ENCODE measurements around the gene DDIAS.
"Not testable (repeated sequence)": the region's sequence is repeated elsewhere in the genome, so short reads cannot be mapped to it uniquely, and the experiment has no call there.

Gene DDIAS, protein sequence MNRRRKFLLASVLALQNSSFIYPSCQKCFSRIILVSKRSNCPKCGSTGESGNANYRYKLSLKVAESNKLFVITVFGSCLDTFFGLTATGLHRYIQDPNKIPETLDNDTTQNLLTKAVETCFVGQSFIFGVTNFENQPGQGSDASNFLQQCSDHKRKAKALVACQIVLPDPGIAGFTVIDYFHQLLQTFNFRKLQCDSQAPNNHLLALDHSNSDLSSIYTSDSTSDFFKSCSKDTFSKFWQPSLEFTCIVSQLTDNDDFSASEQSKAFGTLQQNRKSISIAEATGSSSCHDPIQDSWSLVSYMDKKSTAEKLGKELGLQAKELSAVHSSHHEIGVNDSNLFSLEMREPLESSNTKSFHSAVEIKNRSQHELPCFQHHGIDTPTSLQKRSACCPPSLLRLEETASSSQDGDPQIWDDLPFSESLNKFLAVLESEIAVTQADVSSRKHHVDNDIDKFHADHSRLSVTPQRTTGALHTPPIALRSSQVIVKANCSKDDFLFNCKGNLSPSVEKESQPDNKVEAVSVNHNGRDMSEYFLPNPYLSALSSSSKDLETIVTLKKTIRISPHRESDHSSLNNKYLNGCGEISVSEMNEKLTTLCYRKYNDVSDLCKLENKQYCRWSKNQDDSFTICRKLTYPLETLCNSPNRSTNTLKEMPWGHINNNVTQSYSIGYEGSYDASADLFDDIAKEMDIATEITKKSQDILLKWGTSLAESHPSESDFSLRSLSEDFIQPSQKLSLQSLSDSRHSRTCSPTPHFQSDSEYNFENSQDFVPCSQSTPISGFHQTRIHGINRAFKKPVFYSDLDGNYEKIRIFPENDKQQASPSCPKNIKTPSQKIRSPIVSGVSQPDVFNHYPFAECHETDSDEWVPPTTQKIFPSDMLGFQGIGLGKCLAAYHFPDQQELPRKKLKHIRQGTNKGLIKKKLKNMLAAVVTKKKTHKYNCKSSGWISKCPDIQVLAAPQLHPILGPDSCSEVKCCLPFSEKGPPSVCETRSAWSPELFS

DNA sequence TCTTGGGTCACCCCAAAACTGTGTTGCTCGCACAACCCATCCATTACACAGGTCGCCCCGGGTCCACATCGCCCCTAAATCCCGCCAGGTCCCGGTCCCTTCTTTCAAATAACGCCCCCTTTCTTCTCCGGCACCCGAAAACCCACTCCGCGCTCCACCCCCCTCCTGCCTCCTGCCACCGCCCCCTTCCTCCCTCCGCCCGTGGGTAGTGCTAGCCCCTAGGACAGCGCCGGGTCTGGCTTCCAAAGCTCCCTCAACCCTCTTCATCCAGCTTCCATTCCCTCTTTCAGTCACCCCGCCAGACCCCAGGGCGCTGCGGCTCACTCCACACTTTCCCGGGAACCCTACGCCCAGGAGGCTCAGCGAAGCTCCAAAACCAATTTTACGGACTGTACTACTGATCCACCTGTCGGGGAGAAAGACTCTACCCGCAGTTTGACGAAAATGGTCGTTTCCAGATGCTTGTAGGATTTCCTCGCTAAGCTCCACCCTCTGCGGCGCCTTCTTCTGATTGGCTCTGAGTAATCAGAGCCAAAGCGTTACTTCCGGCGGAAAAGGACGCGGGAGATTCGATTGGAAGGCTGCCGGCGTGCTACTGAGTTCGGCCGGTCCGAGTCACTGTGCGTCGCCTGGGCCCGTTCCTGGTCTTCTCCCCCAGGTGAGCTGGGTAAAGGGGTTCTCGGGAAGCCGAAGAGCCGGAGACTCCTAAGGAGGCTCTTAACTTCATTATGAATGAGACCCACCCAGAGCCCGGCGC, at the start of gene DDIAS:
DDIAS (plus strand) TSS at position 572 of the 757 bp plus-strand sequence. CDS start 13,003 bp downstream, outside the sequence.
- DNase-seq: peak; percentile 87 to 98 (median 95)
- intact Hi-C loops (cut with DNase I): loop anchor here (10.0 kb wide), 4 partner anchors 173 to 383 kb away; partner anchors contain the start of genes ANKRD42, CCDC90B, PCF11 and RAB30

DNA sequence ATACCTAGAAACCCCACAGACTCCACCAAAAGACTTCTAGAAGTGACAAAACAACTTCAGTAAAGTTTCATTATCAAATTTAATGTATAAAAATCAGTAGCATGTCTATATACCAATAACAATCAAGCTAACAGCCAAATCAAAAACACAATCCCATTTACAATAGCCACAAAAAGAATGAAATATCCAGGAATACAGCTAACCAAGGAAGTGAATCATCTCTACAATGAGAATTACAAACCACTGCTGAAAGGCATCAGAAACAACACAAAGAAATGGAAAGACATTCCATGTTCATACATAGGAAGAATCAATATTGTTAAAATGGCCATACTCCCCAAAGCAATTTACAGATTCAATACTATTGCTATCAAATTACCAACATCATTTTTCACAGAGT, 47.3 kb upstream of the DDIAS start:
- intact Hi-C loops (cut with DNase I): no loop called here
- no peak for DNase-seq

DNA sequence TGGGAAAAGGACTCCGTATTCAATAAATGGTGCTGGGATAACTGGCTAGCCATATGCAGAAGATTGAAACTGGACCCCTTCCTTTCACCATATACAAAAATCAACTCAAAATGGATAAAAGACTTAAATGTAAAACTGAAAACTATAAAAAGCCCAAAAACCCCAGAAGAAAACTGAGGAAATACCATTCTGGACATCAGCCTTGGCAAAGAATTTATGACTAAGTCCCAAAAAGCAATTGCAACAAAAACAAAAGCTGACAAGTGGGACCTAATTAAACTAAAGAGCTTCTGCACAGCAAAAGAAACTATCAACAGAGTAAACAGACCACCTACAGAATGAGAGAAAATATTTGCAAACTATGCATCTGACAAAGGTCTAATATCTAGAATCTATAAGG, 46.6 kb upstream of the DDIAS start:
- intact Hi-C loops (cut with DNase I); DNase-seq: not testable (repeated sequence)

DNA sequence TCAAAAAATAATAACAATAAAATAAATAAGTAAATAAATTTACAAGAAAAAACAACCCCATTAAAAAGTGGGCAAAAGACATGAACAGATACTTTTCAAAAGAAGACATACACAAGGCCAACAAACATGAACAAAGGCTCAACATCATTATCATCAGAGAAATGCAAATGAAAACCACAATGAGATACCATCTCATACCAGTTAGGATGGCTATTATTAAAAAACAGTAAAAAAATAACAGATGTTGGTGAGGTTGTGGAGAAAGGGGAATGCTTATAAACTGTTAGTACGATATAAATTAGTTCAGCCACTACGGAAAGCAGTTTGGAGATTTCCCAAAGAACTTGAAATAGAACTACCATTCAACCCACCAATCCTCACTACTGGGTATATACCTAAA, 45.9 kb upstream of the DDIAS start:
- intact Hi-C loops (cut with DNase I): no loop called here
- DNase-seq: no peak

DNA sequence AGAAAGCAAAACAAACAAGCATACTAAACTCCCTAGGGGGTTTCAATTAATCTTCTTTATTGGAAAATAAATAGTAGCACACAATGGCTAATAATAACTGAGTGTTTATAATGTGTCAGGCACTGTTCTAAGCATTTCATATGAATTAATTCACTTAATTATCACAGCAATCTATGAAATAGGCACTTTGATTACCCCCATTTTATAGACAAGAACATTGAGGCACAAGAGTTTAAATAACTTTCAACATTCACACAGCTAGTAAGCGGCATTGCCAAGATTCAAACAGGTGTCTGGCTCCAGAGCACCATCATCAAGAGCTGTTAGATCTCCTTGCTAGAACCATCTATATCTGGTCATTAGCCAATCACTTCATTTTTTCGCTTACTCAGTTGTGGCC, 44.4 kb upstream of the DDIAS start:
- no peak for DNase-seq
- intact Hi-C loops (cut with DNase I): no loop called here

DNA sequence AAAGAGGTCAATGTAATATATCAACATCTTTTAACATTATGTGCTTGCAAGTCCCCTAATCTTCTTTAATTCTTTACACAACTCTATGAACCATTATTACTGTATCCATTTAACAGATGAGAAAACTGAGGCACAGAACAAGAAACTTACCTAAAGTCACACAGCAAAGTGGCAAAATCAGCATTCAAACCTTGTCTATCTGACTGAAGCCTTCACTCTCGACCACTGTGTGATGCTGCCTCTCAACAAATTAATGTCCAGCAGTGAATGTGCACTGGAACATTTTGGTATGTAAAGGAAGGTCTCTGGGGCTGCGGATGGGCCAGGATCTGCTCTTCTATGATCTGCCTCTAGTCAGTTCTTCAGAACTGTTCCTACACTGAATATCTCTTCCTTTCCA, 43.4 kb upstream of the DDIAS start:
- peak in 3 of 42 donors; percentile 17 to 45 (median 24) for DNase-seq
- intact Hi-C loops (cut with DNase I): no loop called here

DNA sequence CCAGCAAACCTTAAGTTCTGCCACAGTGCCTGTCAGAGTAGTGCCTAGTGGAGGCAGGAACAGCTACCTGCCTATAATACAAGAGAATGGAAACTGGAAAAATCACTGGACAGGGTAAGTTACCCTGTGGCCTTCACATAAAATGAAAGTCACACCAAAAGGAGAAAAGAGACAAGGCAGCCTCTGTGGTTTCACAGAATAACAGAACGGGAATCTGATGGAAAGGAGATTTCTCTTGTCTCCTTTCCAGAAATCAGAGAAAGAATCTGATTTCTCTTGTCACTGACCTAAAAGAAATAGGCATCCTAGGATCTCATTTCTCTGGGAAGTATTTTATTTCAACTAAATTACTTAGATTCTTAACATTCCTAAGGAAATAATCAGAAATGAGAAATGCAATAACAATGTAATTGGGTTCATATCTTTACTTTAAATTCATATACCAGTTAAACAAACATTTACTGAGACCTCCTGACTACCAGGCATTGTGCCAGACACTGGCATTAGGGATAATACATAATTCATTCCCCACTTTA, 42.9 kb upstream of the DDIAS start:
- peak in 2 of 42 donors; percentile 12 to 31 for DNase-seq
- intact Hi-C loops (cut with DNase I): no loop called here

DNA sequence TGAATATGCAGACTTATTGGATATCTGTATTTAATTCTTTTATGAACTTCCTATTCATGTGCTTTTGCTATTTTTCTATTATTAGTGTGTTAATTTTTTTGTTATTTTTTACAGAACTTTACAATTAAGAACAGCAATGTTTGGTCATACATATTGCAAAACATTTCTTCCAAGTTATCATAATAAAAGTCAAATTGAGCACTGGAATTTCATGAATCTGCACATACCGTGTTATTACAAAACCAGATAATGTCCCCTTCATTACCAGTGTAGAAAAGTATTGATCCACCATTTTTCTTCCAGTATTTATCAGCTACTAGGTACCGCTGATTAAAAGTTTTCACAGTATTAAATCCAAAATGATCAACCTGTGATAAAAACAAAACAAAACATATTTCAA, 41.8 kb upstream of the DDIAS start:
- DNase-seq: no peak
- intact Hi-C loops (cut with DNase I): loop anchor here (5.0 kb wide), 1 partner anchor 127 kb away; the partner anchor contains the start of gene FAM181B

DNA sequence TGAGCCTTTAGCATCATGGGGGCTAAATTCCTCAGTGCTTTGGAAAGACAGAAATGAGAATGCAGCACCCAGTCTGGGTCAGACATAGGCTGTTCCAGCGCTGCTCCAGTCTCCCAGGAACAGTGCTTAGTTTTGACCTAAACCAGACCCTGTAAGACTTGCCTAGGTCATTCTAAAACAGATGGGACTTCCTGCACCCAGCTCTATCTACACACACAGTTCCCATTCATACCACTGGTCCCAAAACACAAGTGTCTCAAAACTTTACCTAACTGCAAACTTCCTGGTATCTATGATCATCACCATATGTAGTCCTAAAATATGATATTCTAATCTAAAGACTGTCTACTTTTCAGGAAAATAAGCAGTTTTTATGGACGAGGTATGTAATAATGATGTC, 39.2 kb upstream of the DDIAS start:
- DNase-seq: peak in 1 of 42 donors; percentile 18
- intact Hi-C loops (cut with DNase I): loop anchor here (5.0 kb wide), 1 partner anchor 130 kb away; the partner anchor contains the start of gene FAM181B

DNA sequence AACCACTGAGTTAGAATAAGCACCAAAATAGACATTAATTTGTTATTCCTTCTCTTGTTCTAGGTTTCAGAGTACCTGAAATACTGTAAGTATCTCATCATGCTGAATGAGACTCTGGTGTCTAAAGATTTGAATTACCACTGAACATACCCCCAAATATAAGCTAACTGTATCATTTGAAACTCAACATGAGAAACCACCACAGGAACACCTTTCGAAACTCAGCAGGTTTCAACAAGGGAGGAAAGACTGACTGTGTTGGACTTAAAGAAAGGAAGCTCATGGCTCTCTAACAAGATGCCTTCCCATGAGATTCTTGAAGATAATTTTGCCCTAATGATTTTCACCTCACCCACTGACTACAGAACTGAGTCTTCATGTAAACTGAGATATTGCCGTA, 38.3 kb upstream of the DDIAS start:
- intact Hi-C loops (cut with DNase I): loop anchor here (5.0 kb wide), 1 partner anchor 131 kb away; the partner anchor contains the start of gene FAM181B
- no peak for DNase-seq

DNA sequence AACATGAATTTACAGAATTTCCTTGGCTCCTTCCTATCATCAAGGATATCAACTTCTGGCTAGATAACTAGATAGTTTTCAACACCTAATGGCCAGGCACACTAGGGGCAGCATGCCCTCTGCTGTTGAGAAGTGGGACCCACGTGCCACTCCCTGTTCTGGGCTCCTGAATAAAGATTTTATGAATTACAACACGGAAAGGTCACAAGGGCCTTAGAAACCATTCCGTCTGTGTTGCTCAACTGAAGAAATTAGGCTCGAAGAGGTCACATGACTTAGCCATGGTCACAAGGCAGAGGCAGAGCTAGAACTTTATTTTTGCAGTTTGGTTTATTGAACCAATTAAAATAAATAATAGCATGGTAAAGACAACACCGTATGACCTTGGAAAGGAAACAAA, 37.3 kb upstream of the DDIAS start:
- intact Hi-C loops (cut with DNase I): loop anchor here (2.0 to 5.0 kb wide), 2 partner anchors 132 to 145 kb away; partner anchors contain the start of gene FAM181B
- peak; percentile 56 to 92 (median 82) for DNase-seq

DNA sequence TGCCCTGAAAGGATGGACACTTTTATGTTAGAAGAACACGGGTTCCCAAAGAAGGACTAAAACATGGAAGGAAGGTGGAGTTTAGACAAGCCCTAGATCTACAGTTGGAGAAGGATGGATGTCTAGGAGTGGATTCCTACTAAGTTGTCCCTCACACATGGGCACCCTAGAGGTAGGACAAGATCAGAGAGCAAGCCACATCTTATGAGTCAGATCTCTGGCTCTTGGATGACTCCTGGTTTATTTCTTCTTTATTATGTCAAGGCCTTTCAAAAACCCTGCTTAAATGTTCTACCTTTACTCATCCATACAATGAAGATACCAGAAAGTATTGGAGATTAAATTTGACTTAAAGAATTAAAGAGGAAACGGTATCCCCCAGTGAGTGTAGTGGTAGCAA, 35.7 kb upstream of the DDIAS start:
- no peak for DNase-seq
- intact Hi-C loops (cut with DNase I): loop anchor here (2.0 kb wide), 1 partner anchor 147 kb away; no protein-coding TSS in a partner anchor

DNA sequence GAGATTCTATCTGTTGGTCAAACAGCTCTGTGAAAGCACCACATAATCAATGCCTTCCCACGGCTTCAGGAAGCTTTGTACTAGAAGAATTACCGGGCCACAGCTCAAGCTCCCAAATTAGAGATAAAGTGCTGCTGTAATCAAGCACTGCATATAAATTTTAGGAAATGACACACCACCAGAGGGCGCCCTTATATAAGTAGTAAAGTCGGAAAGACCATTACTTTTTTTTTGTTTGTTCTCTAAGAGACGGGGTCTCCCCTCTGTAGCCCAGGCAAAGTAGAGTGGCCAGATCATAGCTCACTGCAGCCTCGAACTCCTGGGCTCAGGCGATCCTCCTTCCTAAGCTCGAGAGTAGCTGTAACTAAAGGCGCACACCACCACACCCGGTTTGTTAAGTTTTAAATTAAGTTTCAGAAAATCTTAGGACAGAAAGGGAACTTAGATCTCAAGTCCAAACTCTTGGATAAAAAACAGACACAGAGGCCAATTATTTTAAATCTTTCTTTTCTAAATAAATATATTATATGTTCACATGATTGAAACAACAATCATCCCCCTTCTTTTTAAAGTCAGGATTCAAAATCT, 33.9 kb upstream of the DDIAS start:
- intact Hi-C loops (cut with DNase I): no loop called here
- DNase-seq: peak in 39 of 42 donors; percentile 6 to 95 (median 81)

DNA sequence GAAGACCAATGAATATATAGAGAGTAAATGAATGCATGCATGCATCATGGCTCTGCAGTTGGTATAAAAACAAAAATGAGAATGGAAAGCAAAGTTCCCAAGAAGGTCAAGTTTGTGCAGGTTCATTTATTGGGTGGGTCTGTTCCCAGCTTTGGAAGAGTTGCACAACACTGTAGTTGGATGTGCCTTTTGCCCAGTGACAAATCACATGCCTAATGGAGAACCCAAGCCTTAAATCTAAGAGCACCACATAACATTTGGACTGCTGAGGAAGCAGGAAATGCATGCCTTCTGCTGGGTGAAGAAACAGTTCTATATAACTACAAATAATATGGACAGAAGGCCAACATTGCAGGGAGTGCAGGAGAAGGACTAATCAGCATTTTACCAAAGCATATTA, 31.9 kb upstream of the DDIAS start:
- no peak for DNase-seq
- intact Hi-C loops (cut with DNase I): no loop called here

DNA sequence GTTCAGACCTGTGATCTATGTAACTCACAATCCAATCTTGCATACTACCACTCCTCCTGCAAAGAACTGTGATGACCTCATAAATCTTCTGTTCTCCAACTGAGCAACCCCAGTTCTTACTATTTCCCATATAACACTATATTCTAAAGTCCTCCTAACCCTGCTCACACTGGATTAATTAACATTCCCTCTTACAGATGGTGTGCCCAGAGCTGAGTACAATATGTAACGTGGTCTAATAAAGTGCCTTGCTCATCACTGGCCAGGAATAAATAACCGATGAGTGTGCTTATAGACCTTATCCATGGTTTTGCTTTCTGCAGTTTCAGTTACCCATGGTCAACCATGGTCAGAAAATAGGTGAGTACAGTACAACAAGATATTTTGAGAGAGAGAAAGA, 29.9 kb upstream of the DDIAS start:
- no peak for DNase-seq
- intact Hi-C loops (cut with DNase I): no loop called here

DNA sequence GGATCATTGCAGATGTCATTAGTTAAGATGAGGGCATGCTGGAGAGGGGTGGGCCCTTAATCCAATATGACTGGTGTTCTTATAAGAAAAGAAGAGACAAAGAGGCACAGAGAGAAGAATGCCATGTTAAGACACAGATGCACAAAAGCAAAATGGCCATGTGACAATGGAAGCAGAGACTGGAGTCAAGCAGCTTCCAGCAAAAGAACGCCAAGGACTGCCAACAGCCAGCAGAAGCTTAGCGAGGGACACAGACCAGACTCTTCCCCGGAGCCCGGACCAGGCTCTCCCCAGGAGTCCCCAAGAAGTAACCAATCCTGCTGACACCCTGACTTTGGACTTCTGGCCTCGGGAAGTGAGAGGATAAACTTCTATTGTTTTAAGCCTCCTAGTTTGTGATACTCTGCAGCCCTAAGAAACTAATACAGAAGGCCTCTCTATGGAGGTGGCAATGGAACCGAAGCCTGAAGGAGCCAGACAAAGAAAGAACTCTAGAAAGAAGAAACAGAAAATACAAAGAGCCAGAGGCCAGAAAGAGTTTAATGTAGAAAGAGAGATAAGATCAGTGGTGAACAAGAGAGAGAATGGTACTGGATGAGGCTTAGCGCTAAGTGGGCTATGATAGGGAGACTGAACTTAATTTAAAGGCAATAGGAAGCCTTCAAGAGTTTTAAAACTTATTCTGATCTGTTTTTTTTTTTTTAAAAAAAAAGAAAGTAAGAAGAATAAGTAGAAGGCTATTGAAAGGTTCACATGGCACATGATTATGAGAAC, 29.0 kb upstream of the DDIAS start:
- DNase-seq: peak in 3 of 42 donors; percentile 22 to 37 (median 34)
- intact Hi-C loops (cut with DNase I): no loop called here

DNA sequence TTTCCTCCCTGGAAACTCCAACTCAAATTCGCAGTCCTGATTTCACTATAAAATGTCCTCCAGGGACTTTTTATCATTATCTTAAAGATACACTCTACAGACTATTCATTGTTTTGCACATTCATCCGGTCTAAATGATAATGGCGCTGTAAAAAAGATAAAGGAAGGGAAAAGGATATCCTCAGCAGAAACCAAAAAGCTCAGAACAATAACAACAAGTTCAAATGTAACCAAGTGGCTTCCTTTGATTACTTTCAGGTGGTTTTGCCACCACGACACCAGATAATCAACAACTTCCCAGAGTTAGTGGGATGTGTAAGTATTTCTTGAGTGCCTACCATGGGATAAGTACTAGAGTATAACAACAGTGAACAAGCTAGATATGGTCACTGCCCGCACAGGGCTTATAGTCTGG, 27.6 kb upstream of the DDIAS start:
- DNase-seq: no peak
- intact Hi-C loops (cut with DNase I): no loop called here
